HG03378 (cell line): Measurements from ENCODE around the gene LIMS2.
A peak's percentile ranks its signal among the peaks of the same experiment; 100 is the strongest.

Experiments
- ATAC-seq: cut with Tn5 transposase; IDR thresholded peaks from one replicate; pipeline ENCODE4 v1.9.1; 2021; ENCODE audit warnings: mild to moderate bottlenecking, moderate library complexity; ENCODE audit not compliant: unreplicated experiment

Gene LIMS2

DNA sequence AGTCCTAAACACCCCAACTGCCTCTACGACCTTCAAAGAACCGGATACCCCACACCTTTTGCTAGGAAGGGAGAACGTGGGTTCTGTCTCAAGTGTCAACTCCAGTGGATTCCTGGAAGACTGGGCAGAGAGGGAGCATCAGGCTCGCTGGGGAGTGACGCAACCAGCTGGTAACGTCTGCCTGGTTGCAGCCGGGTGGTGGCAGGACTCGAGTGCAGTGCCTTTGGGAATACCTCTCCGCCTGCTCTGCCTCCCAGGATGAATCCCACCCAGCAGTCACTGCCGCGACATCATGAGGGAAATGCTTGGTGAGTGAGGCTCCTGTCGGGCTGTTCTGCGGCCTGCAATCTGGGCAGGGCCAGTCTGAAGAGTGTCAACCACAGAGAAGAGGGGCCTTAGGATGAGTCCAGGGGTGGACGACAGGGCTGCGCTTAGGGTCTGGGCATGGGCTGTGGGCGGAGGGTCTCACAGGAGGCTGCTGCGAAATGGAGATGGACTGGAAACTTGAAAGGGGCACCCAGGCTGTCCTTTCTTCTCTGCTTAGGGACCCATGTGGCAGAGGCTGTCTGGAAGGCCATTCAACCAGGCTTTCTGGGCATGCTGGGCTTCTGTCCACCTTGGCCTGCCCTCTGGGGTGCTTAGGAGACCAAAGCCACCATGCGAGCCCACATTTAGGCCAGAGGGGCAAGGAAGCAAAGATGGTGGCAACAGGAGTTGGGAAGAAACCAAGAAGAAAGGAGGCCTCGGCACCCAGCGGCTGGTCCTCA is 16.5 kb downstream of the LIMS2 start:
- ATAC-seq = no peak

DNA sequence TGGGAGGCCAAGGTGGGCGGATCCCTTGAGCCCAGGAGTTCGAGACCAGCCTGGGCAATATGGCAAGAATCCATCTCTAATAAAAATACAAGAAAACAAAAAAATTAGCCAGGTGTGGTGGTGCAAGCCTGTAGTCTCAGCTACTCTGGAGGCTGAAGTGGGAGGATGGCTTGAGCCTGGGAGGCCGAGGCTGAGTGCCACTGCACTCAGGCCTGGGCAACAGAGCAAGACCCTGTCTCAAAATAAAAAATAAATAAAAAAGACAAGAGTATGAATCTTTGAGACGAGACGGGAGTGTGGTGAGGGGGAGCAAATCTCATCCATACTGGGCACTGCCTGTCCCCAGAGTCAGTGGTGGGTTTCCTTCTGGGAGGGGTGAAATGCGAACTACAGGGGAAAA is 17.2 kb downstream of the LIMS2 start:
- ATAC-seq = no peak

DNA sequence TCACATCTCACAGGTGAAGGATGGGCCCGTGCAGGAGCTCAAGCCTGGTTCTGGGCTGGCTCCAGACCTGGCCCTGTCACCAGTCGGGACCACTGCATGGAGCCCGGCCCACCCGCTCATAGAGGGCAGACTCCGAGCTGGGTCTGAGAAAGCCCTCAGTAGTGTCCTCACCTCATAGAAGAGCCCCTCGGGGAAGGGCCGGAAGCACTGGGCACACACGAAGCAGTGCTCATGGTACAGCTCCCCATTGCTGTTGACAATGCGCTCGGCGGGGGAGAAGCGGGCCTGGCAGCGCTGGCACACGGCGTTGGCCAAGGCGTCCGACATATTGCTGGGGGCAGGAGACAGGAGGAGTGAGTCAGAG is 18.1 kb downstream of the LIMS2 start:
- ATAC-seq = no peak

DNA sequence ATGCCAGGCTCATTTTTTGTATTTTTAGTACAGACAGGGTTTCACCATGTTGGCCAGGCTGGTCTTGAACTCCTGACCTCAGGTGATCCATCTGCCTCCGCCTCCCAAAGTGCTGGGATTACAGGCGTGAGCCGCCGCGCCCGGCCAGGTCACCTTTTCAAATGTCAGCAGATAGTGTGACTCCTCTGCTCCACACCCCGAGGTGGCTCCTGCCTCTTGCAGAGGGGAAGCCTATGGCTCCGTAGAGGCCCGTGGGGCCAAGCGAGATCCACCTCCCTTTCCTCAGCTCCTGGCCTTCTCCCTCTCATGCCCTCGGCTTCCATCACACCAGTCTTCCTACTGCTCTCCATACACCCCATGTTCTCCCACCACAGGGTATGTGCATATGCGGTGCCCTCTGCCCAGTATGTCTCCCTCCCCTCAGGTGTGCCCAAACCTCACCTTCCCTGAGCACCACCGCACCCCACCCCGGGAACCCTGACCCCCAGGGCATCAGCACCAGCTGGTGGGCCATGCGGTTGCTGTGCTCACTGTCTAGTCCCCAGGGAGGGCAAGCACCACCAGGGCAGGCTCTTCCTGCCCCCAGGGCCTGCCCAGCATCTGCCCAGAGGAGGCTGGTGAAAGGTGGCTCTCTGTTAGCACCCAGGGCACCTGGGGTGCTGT is 18.6 kb downstream of the LIMS2 start:
- no peak for ATAC-seq

DNA sequence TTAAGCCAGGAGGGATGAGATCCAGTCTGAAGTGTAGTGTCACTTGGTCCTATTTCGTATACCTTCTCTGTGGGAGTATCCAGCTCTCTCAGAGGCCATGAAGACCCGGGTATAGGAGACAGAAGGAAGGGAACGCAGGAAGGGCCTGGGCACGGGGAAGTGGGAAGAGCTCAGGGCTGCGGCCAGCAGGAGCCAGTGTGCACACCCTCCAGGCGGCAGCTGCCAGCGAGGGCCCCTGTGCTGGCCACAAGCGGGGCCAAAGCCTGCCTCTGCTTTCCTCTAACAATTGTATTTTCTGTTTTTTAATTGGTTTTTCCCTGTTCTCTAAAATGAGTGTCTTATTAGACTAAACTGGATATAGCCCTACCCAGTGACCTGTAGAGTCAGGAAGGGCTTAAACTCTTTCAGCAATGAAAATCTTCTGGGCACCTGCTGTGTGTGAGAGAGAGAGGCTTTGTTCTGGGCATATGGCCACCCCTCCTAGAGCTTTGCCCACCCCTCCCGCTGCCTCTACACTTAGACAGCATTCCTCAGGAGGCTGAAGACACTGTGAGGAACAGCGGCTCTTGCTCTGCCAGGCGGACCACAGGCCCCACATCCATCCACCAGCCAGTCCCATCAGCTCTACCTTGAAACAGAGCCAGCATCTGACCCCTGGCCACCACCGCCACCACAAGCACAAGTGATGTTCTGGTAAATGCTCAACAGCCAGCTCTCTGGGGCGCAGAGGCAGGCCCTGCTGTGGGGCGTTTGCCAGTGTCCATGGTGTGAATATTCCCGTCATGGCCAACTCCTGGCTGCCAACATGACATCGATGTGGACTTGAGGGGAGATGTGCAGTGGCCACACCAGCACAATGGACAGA is 19.9 kb downstream of the LIMS2 start:
- ATAC-seq = no peak

DNA sequence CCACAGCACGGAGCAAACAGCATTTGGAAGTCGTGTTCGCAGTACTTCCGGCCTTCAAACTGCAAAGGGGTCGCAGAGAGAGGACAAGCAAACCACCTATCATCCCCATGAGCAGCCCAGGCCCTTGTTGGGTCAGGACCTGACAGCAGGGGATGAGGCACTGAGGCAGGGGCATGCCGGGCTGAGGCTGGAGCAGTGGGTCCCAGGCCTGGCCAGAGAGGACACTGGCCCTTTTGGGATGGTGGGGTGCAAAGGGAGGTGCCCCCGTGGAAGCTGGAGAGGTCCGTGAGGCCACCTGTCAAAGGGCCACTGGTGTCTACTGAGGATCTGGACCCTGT is 20.5 kb downstream of the LIMS2 start:
- no peak for ATAC-seq

DNA sequence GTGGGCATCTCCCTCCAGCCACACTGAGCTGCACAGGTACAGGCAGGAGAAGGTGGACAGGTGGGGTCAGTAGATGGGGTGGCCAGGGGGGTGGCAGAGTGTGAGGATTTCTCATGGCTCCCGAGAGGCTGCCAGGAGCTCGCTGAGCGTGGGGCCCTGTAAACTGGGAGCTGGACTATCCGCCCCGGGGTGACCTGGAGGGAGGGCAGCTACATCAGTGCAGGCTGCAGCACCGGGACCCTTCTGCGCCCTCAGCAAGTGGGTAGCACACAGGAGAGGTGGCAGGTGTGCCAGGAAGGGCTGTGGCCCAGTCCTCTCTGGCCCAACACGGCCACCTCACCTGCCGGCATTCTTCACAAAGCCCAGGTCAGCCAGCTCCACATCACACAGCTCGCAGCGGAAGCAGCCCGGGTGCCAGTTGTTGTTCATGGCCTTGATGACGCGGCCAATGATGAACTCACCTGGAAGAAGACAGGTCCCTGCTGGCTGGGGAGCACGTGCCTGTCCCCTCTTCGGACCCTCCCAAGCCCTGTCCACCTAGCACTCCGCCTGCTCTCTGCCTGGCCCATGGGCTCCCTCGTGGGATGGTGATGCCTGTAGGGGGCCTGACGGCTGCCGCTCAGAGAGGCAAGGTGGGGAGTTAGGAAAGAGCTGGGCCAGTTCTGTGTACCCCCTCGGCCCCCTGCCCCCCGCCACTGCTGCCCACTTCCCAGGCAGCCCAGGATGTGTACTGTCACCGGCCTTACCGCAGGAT is 21.1 kb downstream of the LIMS2 start:
- ATAC-seq = no peak

DNA sequence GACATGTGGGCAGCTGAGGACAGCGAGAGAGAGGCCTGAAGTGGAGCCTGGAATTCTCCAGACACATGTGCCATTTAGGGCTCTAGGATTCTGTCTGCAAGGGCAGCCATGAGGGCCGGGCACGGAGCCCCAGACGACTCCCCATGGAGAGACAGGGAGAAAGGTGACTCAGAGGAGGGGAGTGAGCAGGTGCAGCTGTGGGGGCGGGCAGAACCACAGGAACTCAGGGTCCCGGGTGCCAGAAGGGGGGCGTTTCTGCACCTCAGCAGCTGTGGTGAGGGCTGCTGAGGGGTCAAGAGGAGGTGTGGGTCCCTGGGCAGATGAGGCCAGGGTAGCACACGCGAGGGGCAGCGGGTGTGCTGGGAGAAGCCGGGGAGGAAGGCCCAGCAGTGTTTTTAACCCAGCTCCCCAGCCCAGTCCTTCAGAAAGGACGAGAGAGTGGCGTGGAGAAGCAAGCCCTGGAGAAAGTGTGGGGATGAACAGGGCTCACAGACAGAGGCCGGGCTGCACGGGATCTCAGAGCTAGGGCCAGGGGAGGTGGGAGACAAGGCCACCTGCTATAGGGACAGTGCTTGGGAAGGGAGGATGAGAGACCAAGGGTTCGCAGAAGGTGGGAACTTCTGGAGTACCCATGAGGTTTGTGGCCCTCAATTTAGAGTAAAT is 21.8 kb downstream of the LIMS2 start:
- ATAC-seq = no peak

DNA sequence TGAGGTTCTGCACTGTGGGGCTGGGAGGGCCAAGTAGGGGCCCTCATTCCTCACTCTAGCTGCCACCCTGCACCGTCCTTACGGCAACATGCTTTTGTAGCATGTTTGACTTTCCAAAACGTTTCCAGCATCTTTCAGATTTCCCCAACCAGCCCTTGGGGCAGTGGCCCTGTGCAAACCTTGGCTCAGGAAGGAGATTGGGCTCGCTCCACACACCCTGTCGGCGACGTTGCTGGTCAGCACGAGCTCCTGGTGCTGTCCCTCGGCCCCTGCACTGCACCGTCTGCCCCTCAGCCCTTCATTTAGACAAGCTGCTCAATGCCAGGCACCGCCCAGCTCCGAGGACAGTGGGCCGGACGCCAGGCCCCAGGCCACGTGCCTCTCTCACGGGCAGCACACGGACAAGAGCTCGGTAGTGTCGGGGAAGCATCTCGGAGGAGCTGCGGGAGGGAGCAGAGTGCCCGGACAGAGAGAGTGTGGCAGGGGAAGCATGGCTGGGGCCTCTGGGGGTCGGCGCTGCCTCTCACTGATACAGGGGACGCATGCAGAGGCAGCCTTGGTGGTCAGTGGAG is 22.5 kb downstream of the LIMS2 start:
- no peak for ATAC-seq

DNA sequence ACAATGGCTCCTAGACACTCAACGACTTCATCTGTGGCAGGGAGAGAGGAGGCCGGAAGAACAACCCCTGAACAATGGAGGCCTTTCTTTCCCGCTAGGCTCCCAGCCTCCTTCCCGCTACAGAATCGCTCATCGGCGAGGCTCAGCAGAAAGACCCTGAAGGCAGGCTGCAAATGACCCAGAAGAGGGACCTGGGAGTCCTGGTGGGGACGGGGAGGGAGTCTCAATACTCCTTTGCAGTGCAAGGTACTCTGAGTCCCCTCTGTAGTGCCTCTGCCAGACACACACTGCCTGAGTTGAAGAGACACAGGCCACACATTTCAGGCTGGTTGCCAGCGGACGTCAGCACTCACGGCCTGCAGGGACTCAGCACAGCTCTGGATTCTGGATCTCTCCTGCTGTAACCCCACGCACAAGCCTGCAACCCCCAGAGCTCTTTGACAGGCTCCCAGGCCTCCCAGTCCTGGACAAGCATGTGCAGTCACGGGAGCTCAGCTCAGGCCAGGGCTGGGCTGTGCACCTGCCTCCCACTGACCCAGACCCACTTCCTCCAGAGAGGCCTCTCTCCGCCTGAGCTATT is 23.3 kb downstream of the LIMS2 start:
- ATAC-seq = no peak

DNA sequence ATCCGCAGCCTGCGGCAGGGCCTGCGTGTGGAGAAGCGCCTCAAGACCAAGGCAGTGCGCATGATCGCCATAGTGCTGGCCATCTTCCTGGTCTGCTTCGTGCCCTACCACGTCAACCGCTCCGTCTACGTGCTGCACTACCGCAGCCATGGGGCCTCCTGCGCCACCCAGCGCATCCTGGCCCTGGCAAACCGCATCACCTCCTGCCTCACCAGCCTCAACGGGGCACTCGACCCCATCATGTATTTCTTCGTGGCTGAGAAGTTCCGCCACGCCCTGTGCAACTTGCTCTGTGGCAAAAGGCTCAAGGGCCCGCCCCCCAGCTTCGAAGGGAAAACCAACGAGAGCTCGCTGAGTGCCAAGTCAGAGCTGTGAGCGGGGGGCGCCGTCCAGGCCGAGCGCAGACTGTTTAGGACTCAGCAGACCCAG is 23.9 kb downstream of the LIMS2 start:
- no peak for ATAC-seq

DNA sequence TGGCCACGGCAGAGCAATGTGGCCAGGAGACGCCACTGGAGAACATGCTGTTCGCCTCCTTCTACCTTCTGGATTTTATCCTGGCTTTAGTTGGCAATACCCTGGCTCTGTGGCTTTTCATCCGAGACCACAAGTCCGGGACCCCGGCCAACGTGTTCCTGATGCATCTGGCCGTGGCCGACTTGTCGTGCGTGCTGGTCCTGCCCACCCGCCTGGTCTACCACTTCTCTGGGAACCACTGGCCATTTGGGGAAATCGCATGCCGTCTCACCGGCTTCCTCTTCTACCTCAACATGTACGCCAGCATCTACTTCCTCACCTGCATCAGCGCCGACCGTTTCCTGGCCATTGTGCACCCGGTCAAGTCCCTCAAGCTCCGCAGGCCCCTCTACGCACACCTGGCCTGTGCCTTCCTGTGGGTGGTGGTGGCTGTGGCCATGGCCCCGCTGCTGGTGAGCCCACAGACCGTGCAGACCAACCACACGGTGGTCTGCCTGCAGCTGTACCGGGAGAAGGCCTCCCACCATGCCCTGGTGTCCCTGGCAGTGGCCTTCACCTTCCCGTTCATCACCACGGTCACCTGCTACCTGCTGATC is 24.4 kb downstream of the LIMS2 start:
- no peak for ATAC-seq

DNA sequence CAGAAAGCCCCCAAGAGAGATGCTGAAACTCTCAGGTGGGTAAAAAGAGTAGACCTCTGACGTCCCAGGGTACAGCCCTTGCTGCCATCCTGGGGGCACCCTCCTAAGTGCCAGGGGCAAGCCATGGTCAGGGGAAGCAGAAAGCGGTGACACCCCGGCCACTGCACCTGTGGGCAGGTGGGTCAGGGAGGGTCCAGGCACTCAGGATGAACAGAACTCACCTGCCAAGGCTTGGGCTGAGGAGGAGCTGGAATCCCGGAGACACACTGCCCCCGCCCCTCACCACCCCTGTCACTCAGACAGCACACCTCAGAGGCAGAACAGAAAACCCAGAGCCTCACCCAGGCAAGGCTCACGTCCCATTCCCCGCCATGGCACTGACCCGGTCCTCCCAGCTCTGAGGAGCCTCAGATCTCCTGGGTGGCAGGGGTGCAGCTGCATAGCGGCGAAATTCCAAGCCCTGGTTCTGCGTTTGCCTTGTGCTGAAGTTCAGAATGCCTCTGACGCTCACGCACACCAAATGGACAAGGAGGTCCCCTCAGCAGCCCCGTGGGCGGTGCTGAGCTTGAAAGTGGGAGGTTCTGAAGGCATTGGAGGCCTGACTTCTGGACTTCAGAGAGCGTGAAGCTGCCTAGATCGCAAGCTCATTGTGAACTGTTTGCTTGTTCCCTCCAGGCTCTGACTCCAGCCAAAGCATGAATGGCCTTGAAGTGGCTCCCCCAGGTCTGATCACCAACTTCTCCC is 25.1 kb downstream of the LIMS2 start:
- peak; percentile 15 for ATAC-seq

DNA sequence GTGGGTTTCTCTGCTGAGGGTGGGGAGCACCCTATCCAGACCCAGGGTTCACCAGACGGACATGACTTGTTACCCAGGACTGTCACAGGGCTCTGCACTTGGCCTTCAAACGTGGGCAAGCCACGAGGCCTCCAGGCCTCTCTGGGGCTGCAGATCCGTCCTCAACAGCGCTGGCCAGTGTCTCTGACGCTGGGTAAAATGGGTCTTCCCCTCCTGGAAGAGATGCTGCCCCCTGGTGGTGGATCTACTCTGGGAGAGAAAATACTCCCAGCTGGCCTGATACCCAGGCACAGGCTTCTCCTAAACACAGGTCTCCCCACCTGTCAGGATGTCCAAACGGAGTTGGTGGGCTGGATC is 25.7 kb downstream of the LIMS2 start:
- peak; percentile 74 for ATAC-seq

DNA sequence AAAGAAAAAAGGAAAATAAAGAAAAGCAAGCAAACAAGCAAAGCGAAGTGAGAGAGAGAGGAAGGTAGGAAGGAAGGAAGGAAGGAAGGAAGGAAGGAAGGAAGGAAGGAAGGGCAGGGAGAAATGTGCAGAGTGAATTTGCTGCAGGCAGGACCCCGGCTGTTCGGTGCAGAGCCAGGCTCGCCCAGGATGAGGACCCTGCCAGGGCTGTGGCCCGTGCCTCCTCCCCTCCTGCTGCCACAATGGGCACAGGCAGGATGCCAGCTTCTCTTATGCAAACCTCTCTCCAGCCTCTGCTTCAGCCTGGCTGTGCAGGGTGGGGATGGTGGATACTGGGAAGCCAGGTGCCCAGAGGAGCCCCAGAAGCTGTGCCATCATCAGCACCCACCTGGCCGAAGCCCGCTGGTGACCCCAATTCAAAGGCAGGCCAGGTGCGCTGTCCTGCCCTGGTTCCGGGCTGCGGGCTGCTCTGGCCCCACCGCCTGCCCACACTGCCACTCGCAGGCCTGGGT is 26.2 kb downstream of the LIMS2 start:
- no peak for ATAC-seq

DNA sequence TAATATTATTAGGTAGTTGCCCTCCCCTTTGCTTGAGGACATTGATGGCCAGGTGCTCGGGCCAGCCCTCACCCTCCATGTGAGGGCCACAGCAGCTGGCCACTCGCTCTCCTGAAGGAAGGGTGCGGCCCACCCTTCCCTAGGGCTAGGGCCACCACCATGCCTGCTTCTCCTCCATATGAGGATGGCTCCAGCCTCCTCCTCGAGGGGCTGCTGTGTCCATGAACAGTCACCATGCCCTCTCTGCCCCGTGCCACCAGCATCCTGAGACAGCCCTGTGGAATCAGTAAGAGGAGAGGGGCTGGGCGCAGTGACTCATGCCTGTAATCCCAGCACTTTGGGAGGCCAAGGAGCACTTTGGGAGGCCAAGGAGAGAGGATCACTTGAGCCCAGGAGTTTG is 27.0 kb downstream of the LIMS2 start:
- ATAC-seq = no peak

DNA sequence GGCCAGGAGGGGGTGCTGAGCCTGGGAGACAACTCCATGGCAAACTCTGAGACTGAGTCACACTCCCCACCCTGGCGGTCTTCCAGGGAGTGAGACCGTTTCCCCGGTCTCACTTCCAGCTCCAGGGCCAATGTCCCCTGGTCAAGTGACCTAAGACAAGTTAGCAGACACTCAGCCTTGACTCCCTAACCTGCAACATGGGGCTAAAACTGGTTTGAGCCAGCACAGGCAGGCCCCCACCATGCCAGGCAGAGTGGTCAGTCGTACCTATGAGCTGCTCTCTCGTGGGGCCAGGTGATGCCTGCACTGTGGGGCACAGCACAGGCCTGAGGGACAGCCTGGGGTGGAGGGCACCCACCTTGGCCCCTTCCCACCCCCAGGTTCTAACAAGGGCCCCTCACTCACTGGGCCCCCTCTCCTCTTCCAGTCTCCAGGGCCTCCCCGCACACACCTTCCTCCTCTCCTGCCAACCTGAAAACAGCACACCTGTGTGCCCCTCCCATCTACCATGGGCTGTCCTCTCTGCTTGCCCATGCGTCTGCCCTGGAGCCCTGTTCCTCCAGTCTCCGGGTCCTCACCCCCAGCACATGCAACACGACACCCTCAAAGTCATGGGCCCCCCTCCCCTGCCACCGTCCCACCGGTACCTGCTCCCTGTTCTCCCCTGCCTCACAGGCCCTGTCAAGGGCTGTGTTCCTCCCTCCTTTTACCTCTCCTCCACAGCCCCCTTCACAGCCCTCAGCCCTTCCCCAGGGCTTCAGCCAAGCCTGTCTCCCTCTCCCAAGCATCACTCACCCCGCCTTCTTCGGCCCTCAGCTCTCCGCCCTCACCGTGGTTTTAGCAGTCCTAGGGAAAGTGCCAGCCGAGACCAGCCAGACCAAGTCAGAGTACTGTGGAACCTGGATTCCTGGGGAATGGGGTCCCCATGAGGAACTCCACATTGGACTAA is 27.8 kb downstream of the LIMS2 start:
- ATAC-seq = no peak
